Measurements from ENCODE around the gene PTPRE. TPM values are rescaled to one million over a fixed set of nuclear protein-coding genes. Genes with fewer than 3 reads are reported as not detected.

PTPRE gene
- total RNA-seq, 1 donor from 2014 or later, result 33.6 TPM

GRCh38 chr10:127907411-127908105, 655 bp downstream of the PTPRE start:
- peak overlapping the region; percentile 46 for H3K4me3 Mint-ChIP-seq
- no peaks in the 10 kb centered on the region for H3K9me3 Mint-ChIP-seq
- peaks cover 46% of the 10 kb centered on the region for H3K27me3 Mint-ChIP-seq
- DNase-seq, result peak; percentile 63
- H3K36me3 Mint-ChIP-seq (ENCODE audit: low read depth), result no peaks in the 10 kb centered on the region
- no peak overlapping the region for H3K27ac Mint-ChIP-seq
- intact Hi-C loops (cut with micrococcal nuclease), result loop anchor here (2.0 to 5.0 kb wide), 2 partner anchors 85 to 243 kb away; no protein-coding TSS in a partner anchor
- no peaks in the 10 kb centered on the region for H3K4me1 Mint-ChIP-seq

GRCh38 chr10:127908106-127908958, 1.4 kb downstream of the PTPRE start:
- no peaks in the 10 kb centered on the region for H3K36me3 Mint-ChIP-seq (ENCODE audit: low read depth)
- no peaks in the 10 kb centered on the region for H3K4me1 Mint-ChIP-seq
- H3K27me3 Mint-ChIP-seq, result peaks cover 40% of the 10 kb centered on the region
- intact Hi-C loops (cut with micrococcal nuclease), result loop anchor here (5.0 kb wide), 1 partner anchor 84 kb away; no protein-coding TSS in a partner anchor
- no peaks in the 10 kb centered on the region for H3K9me3 Mint-ChIP-seq
- peak overlapping the region; percentile 34 for H3K4me3 Mint-ChIP-seq
- H3K27ac Mint-ChIP-seq, result no peak overlapping the region
- no peak for DNase-seq

- no peak for DNase-seq
- H3K27ac Mint-ChIP-seq, result no peak overlapping the region
- intact Hi-C loops (cut with micrococcal nuclease), result loop anchor here (5.0 kb wide), 1 partner anchor 83 kb away; no protein-coding TSS in a partner anchor
- peaks cover 37% of the 10 kb centered on the region for H3K27me3 Mint-ChIP-seq
- no peaks in the 10 kb centered on the region for H3K36me3 Mint-ChIP-seq (ENCODE audit: low read depth)
- H3K4me1 Mint-ChIP-seq, result no peaks in the 10 kb centered on the region
- H3K4me3 Mint-ChIP-seq, result no peak overlapping the region
- H3K9me3 Mint-ChIP-seq, result no peaks in the 10 kb centered on the region
Measured at GRCh38 chr10:127908959-127909267, 2.0 kb downstream of the PTPRE start.

GRCh38 chr10:127909716-127910463, 3.0 kb downstream of the PTPRE start:
- Mint-ChIP-seq H3K27ac (no peak overlapping the region), H3K27me3 (peaks cover 32% of the 10 kb centered on the region), H3K36me3 (ENCODE audit: low read depth) (no peaks in the 10 kb centered on the region), H3K4me3 (no peak overlapping the region), H3K9me3 (no peaks in the 10 kb centered on the region), H3K4me1 (no peaks in the 10 kb centered on the region)
- DNase-seq, result no peak
- intact Hi-C loops (cut with micrococcal nuclease), result loop anchor here (5.0 kb wide), 1 partner anchor 82 kb away; no protein-coding TSS in a partner anchor

GRCh38 chr10:127910464-127910770, 3.5 kb downstream of the PTPRE start:
- no peak for DNase-seq
- intact Hi-C loops (cut with micrococcal nuclease), result no loop called here
- Mint-ChIP-seq H3K4me1 (no peaks in the 10 kb centered on the region), H3K9me3 (no peaks in the 10 kb centered on the region), H3K4me3 (no peak overlapping the region), H3K27ac (no peak overlapping the region), H3K27me3 (peaks cover 28% of the 10 kb centered on the region), H3K36me3 (ENCODE audit: low read depth) (no peaks in the 10 kb centered on the region)

- Mint-ChIP-seq H3K9me3 (no peaks in the 10 kb centered on the region), H3K4me1 (no peaks in the 10 kb centered on the region), H3K27ac (no peak overlapping the region), H3K36me3 (ENCODE audit: low read depth) (no peaks in the 10 kb centered on the region), H3K4me3 (no peak overlapping the region), H3K27me3 (peaks cover 25% of the 10 kb centered on the region)
- no peak for DNase-seq
- intact Hi-C loops (cut with micrococcal nuclease), result no loop called here
Measured at GRCh38 chr10:127911218-127911866, 4.4 kb downstream of the PTPRE start.

GRCh38 chr10:127911867-127912257, 5.0 kb downstream of the PTPRE start:
- Mint-ChIP-seq H3K36me3 (ENCODE audit: low read depth) (no peaks in the 10 kb centered on the region), H3K27ac (no peak overlapping the region), H3K9me3 (no peaks in the 10 kb centered on the region), H3K27me3 (peaks cover 21% of the 10 kb centered on the region), H3K4me3 (no peak overlapping the region), H3K4me1 (no peaks in the 10 kb centered on the region)
- intact Hi-C loops (cut with micrococcal nuclease), result no loop called here
- no peak for DNase-seq

- Mint-ChIP-seq H3K27ac (no peak overlapping the region), H3K27me3 (peaks cover 20% of the 10 kb centered on the region), H3K4me3 (no peak overlapping the region), H3K4me1 (no peaks in the 10 kb centered on the region), H3K9me3 (no peaks in the 10 kb centered on the region), H3K36me3 (ENCODE audit: low read depth) (no peaks in the 10 kb centered on the region)
- no peak for DNase-seq
- intact Hi-C loops (cut with micrococcal nuclease), result no loop called here
Measured at GRCh38 chr10:127912607-127913367, 5.9 kb downstream of the PTPRE start.

GRCh38 chr10:127913368-127913759, 6.5 kb downstream of the PTPRE start:
- no peaks in the 10 kb centered on the region for H3K36me3 Mint-ChIP-seq (ENCODE audit: low read depth)
- no peak overlapping the region for H3K4me3 Mint-ChIP-seq
- H3K27me3 Mint-ChIP-seq, result peaks cover 16% of the 10 kb centered on the region
- no peak overlapping the region for H3K27ac Mint-ChIP-seq
- no peak for DNase-seq
- H3K9me3 Mint-ChIP-seq, result no peaks in the 10 kb centered on the region
- intact Hi-C loops (cut with micrococcal nuclease), result no loop called here
- H3K4me1 Mint-ChIP-seq, result no peaks in the 10 kb centered on the region

GRCh38 chr10:127915324-127915723, 8.4 kb downstream of the PTPRE start:
- Mint-ChIP-seq H3K27ac (no peak overlapping the region), H3K36me3 (ENCODE audit: low read depth) (no peaks in the 10 kb centered on the region), H3K9me3 (no peaks in the 10 kb centered on the region), H3K4me3 (no peak overlapping the region), H3K4me1 (peaks cover 4% of the 10 kb centered on the region), H3K27me3 (peaks cover under 1% of the 10 kb centered on the region)
- intact Hi-C loops (cut with micrococcal nuclease), result no loop called here
- DNase-seq, result no peak

GRCh38 chr10:127916826-127917225, 9.9 kb downstream of the PTPRE start:
- Mint-ChIP-seq H3K9me3 (no peaks in the 10 kb centered on the region), H3K27ac (no peak overlapping the region), H3K27me3 (no peaks in the 10 kb centered on the region), H3K4me1 (peaks cover 4% of the 10 kb centered on the region), H3K36me3 (ENCODE audit: low read depth) (no peaks in the 10 kb centered on the region), H3K4me3 (no peak overlapping the region)
- DNase-seq, result no peak
- intact Hi-C loops (cut with micrococcal nuclease), result no loop called here

GRCh38 chr10:127918572-127918971, 11.7 kb downstream of the PTPRE start:
- Mint-ChIP-seq H3K4me1 (peaks cover 4% of the 10 kb centered on the region), H3K4me3 (no peak overlapping the region), H3K27ac (no peak overlapping the region), H3K27me3 (no peaks in the 10 kb centered on the region), H3K36me3 (ENCODE audit: low read depth) (no peaks in the 10 kb centered on the region), H3K9me3 (no peaks in the 10 kb centered on the region)
- DNase-seq, result no peak
- intact Hi-C loops (cut with micrococcal nuclease), result no loop called here

Data from activated CD4-positive, alpha-beta T cell treated with anti-CD3 and anti-CD28 coated beads, Interleukin-2, amount 10 ng/mL, durations not matched to agents 24 days and 14 days (primary cell).